Non-pigmented ciliary epithelial cell (primary cell): ENCODE measurements around the gene ABHD17A.
"Not testable (repeated sequence)": the region's sequence is repeated elsewhere in the genome, so short reads cannot be mapped to it uniquely, and the experiment has no call there.

Experiments
- DNase-seq: peaks from one replicate; pipeline ENCODE4 v3.0.0-alpha.2; 2010; ENCODE audit warnings: low read depth

ABHD17A gene

GRCh38 chr19:1910177-1910576 is 24.9 kb upstream of the ABHD17A start:
- no peak for DNase-seq

GRCh38 chr19:1909761-1910080 is 24.4 kb upstream of the ABHD17A start:
- DNase-seq = no peak

DNA sequence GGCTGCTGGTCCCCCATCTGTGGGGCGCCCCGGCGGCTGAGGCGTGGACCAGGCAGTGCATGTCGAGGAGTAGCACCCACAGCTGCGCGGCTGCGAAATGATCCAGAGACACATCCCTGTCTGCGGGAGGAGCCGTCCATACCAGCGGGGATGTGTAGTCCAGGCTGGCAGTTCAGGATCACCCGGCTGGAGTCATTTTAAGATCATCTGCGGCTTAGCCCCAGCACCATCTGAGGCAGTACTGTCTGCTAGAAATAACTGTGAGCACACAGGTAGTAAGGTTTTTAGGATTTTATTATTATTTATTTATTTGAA is 23.0 kb upstream of the ABHD17A start:
- DNase-seq = no peak

DNA sequence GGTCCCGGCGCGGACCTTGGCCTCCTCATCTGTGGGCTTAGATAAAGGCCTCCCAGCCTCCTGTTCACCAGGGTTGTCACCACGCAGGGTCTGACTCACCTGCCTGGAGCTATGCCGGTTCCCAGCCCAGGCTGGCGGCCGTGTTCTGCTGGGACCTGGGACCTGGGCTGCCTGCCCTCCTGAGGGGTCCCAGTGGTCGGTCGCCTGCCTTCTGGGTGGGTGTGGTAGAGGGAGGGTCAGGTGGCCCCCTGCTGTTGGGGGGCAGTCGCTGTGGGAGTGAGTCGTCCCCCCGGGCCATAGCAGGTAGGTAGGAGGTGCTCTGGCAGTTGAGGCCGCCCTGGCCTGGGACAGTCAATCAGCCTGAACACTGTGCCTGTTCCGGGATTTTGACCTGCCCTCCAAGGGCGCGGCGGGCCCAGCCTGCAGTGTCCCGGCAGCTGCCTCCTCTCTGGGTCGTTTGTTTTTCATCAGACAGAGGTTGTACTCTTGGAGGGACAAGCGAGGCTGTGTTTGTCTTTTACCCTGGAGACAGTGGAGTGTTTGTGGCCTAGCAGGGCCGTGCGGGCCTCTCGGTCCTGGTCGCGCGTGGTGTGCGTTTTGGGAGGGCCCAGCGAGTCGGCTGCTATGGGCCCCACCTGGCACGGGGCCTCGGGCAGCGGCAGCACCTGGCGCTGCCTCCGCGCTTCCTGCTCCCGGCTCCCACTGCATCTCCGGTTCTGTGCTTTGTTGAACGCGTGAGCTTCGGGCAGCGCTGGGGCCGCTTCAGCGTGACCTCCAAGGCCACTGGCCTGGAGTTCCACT is 22.5 kb upstream of the ABHD17A start:
- no peak for DNase-seq

DNA sequence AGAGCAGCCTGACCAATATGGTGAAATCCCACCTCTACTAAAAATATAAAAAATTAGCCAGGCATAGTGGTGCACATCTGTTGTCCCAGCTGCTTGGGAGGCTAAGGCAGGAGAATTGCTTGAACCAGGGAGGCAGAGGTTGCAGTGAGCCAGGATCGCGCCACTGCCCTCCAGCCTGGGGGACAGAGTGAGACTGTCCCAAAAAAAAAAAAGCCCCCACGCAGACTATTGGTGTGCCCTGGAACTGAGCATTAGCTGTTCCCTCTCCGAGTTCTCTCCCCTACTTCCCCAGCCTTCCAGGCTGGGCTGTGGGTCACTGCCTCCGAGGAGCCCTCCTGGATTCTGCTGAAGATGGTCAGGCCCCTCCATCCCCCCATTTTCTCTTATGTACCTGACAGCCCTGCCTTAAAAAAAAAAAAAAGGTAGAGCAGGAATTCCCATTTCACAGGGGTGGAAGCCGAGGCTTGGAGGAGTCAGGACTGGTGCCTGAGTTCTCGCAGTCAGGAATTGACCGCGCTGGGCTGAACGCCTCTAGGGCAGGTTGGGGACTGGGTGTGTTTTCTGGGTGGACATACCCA is 21.8 kb upstream of the ABHD17A start:
- DNase-seq = no peak

DNA sequence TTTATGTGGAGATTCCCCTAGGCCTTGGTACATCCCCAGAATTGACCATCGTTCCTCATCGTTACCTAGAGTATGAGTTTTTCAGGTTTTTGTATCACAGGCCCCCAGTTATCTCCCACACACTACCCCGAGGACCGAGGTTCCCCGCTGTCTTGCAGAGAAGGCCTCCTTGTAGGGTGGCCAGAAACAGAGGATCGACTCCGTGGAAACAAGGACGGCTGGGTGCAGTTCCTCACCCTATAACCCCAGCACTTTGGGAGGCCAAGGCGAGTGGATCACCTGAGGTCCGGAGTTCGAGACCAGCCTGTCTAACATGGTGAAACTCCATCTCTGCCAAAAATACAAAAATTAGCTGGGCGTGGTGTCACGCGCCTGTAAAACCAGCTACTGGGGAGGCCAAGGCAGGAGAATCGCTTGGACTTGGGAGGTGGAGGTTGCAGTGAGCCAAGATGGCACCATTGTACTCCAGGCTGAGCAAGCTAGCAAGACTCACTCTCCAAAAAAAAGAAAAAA is 20.6 kb upstream of the ABHD17A start:
- DNase-seq = no peak

GRCh38 chr19:1905110-1905862 is 20.0 kb upstream of the ABHD17A start, which contains the start of the genes ADAT3 and SCAMP4:
Gene ADAT3 (plus strand): TSS chr19:1905399. CDS start chr19:1912048, 6,649 bp downstream.
Gene SCAMP4 (plus strand): TSS chr19:1905399. CDS start chr19:1915020, 9,621 bp downstream.
- peak; percentile 92 for DNase-seq

DNA sequence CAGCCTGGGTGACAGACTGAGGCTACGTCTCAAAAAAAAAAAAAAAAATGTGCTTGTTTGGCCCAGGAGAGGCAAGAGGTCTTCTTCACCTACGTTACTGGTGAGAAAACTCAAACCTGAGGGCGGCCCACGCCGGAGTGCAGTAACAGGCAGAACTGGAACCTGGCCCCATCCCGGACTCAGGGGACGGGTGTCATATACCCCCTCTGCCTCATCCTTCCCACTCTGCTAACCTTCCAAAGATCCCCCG is 19.5 kb upstream of the ABHD17A start:
- no peak for DNase-seq

DNA sequence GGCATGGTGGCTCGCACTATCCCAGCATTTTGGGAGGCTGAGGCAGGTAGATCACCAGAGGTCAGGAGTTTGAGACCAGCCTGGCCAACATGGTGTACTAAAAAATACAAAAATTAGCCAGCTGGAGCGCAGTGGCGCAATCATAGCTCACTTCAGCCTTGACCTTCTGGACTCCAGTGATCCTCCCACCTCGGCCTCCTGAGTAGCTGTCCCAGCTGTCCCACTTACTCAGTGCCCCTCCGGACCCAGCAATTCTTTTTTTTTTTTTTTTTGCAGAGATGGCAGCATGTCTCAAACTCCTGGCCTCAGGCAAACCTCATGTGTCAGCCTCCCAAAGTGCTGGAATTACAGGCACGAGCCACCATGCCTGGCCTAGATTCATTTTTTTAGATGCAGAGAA is 17.6 kb upstream of the ABHD17A start:
- DNase-seq = no peak

- no peak for DNase-seq
These were observed 16.7 kb upstream of the ABHD17A start for GRCh38 chr19:1901940-1902404.

DNA sequence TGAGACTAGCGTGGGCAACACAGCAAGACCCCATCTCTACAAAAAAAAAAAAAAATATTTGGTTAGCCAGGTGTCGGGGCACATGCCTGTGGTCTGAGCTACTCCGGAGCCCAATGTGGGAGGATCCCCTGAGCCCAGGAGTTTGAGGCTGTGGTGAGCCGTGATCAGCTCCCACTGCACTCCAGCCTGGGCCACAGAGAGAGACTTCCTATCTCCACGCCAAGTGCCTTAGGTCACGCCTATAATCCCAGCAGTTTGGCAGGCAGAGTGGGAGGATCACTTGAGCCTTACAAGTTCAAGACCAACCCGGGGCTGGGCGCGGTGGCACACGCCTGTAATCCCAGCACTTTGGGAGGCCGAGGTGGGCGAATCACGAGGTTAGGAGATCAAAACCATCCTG is 11.2 kb upstream of the ABHD17A start:
- DNase-seq = no peak

GRCh38 chr19:1893791-1894190 is 8.5 kb upstream of the ABHD17A start:
- no peak for DNase-seq

GRCh38 chr19:1889907-1890306 is 4.6 kb upstream of the ABHD17A start:
- no peak for DNase-seq

DNA sequence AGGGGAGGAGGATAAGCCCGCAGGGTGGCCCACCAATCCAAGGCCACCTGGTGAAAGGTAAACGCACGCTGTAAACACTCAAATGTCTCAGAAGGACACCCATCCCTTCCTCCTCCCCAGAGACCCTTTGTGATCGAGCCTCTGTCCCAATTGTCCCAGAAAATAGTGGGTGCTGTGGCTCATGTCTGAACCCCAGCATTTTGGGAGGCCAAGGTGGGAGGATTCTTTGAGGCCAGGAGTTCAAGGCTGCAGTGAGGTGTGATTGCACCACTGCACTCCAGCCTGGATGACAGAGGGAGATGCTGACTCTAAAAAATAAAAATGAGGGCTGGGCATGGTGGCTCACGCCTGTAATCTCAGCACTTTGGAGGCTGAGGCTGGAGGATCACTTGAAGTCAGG is 3.1 kb upstream of the ABHD17A start:
- no peak for DNase-seq

- not testable (repeated sequence) for DNase-seq
These were observed 1.1 kb upstream of the ABHD17A start for GRCh38 chr19:1886360-1886759.

GRCh38 chr19:1884719-1885334 is 469 bp downstream of the ABHD17A start:
- no peak for DNase-seq

DNA sequence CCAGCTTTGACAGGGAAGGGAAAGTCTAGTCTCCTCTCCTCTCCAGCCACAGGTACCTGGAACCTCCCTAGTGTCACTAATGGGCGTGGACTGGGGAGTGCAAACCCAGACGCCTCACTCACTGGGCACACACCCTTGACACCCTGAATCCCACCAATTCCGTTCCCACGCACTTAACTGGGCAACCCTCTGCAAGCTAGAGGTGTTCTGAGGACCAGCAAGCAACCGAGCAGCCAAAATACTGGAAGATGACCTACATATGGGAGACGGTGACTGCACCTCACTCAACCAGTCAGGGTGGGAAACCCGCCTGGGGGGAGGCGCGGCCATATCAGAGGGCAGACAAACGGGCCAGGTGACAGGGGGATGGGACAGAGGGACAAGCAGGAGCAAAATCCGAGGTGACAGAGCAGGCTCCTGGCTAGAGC is 991 bp downstream of the ABHD17A start:
- no peak for DNase-seq

DNA sequence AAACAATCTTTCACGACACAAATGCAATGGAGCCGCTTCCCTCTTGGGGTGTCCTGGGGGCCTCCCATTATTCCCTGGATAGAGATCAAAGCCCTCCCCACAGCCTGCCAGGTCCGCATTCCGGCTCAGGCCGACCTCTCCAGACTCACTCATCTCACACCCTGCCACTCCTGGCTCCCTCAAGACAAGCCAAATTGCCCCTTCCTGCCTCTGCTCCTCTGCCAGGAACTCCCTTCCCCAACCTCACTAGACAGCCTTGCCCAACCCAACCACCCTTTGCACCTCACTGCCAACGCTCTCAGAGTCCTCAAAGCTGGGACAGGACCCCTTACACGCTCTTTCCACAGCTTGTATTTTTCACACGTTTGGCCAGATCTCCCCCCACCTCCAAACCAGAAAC is 1.5 kb downstream of the ABHD17A start:
- no peak for DNase-seq

DNA sequence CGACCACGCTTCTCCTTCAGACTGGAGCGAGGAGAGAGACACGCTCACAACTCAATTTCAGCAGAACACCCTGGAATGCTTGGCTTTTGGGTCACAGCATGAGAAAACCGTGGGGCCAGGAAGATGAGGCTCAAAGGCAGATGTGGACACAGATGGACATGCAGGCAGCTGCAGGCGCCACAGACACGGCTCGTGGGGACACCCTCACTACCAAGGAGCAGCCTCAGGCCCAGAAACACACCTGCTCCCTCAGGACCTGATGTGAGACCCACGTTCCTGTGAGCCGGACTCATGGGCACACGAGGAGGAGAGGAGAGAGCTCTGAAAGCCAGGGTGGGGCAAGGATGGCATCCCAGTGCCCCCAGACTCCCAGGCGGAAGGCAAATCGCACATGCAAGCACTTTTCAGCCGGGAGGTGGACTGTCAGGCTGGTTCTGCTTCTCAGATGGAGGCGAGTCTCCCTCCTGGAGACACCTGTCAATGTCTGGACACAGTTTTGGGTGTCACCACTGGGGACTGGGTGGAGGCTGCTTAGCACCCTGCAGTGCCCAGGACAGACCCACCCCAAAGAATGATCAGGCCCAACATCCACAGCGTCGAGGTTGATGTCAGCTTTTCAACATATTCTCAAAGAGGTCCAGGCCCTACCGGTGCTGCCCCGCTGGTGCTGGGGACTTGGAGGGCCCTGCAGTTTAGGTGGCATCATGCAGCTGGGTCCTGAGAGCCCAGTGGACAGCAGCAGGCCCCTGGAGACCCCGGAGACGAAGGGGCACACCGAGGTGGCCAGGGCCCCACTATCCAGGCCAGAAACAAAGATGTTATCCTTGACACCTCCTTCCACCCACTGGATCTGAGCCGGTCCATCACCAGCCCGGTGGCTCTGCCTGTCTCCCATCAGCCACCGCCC is 2.3 kb downstream of the ABHD17A start:
- DNase-seq = no peak

- no peak for DNase-seq
These were observed 3.1 kb downstream of the ABHD17A start for GRCh38 chr19:1882089-1882785.
